GM12872 (cell line): ENCODE measurements around the gene C17orf78.

Source experiments
- CTCF ChIP-seq: IDR thresholded peaks from 3 replicates; pipeline ENCODE4 v1.5.1; 2011; ENCODE audit warnings: low read depth, mild to moderate bottlenecking, low read length, moderate library complexity; ENCODE audit not compliant: insufficient read depth

The C17orf78 gene

GRCh38 chr17:37358098-37358829, 17.5 kb upstream of the C17orf78 start:
- no peak for TF ChIP-seq CTCF

- peak; percentile 22; the same call in 1 of the 3 replicates for TF ChIP-seq CTCF
Observed at GRCh38 chr17:37358830-37359681, 16.7 kb upstream of the C17orf78 start.

GRCh38 chr17:37359682-37360188, 16.1 kb upstream of the C17orf78 start:
- no peak for TF ChIP-seq CTCF

- no peak for TF ChIP-seq CTCF
Observed at GRCh38 chr17:37360632-37361031, 15.2 kb upstream of the C17orf78 start.

GRCh38 chr17:37361543-37361942, 14.2 kb upstream of the C17orf78 start:
- no peak for TF ChIP-seq CTCF

GRCh38 chr17:37365589-37365988, 10.2 kb upstream of the C17orf78 start:
- TF ChIP-seq CTCF: no peak

- TF ChIP-seq CTCF: no peak
Observed at GRCh38 chr17:37368577-37368976, 7.2 kb upstream of the C17orf78 start.
